NOMO-1 (cell line): ENCODE measurements around the gene TMEM139.

Source experiments
- DNase-seq, 2 experiments: peaks; one replicate each; lab custom pipeline; 2025; ENCODE audit not compliant: unreplicated experiment in 2 of 2; lab: John Stamatoyannopoulos, UW

The TMEM139 gene

DNA sequence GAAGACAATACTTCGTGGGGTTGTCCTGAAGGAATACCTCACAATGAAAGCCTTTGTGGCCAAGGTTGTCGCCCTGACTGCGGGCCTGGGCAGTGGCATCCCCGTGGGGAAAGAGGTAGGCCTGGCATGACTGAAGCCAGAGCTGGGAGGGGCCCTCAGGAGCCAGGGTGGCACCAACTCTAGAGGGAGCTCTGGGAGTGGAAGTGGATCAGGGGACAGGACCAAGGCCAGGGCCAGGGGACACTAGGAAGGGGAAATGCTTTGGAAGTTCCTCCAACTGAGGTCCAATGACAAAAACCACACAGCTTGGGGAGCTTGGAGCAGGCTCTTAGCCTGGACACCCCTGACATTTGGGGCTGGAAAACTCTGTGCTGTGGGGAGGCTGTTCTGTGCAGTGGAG lies 37.0 kb downstream of the TMEM139 start:
- DNase-seq: no peak

DNA sequence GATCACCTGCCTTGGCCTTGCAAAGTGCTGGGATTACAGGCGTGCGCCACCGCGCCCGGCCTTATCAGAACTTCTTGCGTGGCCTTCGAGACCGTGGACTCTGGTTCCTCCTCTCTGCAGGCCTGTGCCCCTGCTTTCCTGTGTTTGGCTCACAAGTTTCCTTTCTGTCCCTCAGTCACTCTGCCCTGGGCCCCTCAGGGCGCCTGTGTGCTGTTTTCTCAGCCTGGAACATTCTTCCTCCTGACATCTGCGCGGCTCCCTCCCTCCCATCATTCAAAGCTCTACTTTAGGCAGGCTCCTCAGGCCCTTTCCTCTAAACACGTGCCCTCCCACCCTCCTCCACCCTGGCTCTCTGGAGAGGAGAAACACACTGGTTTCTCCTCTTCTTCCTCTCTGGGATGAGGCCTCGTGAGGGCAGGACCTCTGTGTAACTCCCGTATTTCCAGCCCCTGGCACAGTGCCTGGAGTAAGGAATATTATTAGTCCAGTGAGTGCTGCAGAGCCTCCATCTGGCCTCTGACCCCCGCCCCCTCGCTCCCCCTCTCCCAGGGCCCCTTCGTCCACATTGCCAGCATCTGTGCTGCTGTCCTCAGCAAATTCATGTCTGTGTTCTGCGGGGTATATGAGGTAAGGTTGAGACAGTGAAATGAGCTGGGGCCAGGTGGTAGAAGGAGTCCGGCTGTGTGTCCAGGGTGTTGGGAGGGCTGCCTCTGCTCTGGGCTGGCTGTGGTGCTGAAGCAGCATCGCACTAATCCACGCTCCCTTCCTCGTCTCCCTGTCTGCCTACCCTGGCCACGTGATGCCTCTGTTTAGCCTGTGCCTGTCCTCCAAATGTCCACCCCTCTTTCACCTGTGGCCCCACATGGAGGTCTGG lies 38.2 kb downstream of the TMEM139 start:
- no peak for DNase-seq

GRCh38 chr7:143323653-143324052 lies 38.9 kb downstream of the TMEM139 start:
- no peak for DNase-seq

GRCh38 chr7:143325240-143325639 lies 40.5 kb downstream of the TMEM139 start:
- DNase-seq: no peak

- DNase-seq: peak in 1 of 2 experiments; percentile 20
These were observed 43.1 kb downstream of the TMEM139 start for GRCh38 chr7:143327903-143328302.

GRCh38 chr7:143329471-143330170 lies 44.9 kb downstream of the TMEM139 start:
- no peak for DNase-seq

DNA sequence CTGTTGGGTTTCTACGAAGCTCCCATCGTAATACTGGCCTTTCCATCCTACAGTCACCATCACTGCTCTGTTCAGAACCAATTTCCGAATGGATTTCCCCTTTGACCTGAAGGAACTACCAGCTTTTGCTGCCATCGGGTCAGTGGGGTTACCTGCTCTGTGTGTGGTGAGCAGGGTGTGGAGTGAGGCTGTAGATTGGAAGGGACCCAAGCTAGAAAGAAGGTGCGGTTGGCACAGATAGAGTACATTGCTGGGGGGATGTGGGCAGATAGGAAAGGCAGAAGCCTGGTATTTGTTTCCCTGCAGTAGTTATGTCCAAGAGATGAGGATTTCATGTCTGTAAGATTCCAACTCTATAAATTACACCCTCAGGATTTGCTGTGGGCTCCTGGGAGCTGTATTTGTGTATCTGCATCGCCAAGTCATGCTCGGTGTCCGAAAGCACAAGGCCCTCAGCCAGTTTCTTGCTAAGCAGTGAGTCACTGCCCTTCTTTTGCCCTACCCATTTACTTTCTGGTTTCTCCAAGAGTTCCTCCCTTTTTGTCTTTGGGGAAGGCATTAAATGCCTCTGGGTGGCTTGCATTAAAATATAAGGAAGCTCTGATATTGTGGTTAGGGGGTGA lies 46.5 kb downstream of the TMEM139 start:
- DNase-seq: peak in 1 of 2 experiments; percentile 11

DNA sequence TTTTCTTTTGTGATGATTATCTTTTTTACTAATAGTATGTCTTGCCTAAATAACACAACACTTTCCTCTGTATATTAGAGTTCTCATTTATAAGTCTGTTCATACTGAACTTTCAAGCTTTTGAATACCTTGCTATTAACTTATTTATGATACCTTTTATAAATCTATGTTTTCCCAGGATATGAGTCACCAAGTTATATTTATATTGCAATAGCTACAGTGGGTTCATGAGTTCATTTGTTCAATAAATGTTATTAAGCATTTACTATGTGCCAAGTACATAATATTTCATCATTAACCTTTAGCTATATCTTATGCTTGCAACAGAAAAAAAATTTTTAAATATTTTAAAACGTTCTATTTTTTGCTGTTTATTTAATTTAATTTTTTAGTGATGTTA lies 49.5 kb downstream of the TMEM139 start:
- DNase-seq: no peak

DNA sequence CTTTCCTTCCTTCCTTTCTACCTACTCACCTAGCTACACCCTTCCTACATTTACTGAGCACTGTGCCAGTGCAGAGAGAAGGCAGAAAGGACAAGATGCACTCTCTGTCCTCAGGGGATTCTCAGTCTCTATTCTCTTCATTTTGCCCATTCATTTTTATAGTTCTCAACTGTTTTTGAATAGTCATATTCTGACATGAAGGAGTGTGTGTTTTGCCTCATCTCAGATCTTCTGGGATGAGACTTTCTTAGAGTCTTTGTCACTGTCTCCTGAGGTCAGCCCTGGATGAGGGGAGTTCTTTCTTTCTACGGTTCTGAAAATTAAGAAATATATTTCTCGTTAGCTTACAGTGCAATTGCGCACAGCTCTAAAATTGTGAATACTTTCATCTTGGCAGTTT lies 52.5 kb downstream of the TMEM139 start:
- no peak for DNase-seq
